Adipocyte (in vitro differentiated cells): Measurements from ENCODE around the gene TNNT2.

Source experiments
- DNase-seq: peaks from one replicate; pipeline ENCODE4 v3.0.0-alpha.2; 2015; ENCODE audit warnings: low read depth
- H3K27me3 ChIP-seq: replicated peaks from 2 replicates; pipeline ENCODE4 v1.7.0; 2013; ENCODE audit warnings: mild to moderate bottlenecking, low read length, moderate library complexity; ENCODE audit not compliant: control insufficient read depth, insufficient read depth
- H3K36me3 ChIP-seq: 2 replicates; pipeline ENCODE4 v1.7.0; 2013; ENCODE audit warnings: low read length, mild to moderate bottlenecking, moderate library complexity; ENCODE audit not compliant: control insufficient read depth, insufficient read depth, severe bottlenecking
- H3K4me1 ChIP-seq: 2 replicates; pipeline ENCODE4 v1.7.0; 2013; ENCODE audit warnings: mild to moderate bottlenecking, low read length, moderate library complexity; ENCODE audit not compliant: control insufficient read depth, insufficient read depth
- H3K4me3 ChIP-seq: 2 replicates; pipeline ENCODE4 v1.7.0; 2013; ENCODE audit warnings: mild to moderate bottlenecking, low read length, moderate library complexity
- H3K9ac ChIP-seq: 2 replicates; pipeline ENCODE4 v1.7.0; 2013; ENCODE audit warnings: mild to moderate bottlenecking, low read length, moderate library complexity
- H3K9me3 ChIP-seq: 2 replicates; pipeline ENCODE4 v1.7.0; 2013; ENCODE audit warnings: mild to moderate bottlenecking, low read length, moderate library complexity; ENCODE audit not compliant: control insufficient read depth

TNNT2 gene

GRCh38 chr1:201414051-201414738 lies 36.7 kb upstream of the TNNT2 start:
- no peak overlapping the region for H3K9ac ChIP-seq
- no peaks in the 10 kb centered on the region for H3K36me3 ChIP-seq
- H3K4me3 ChIP-seq: no peak overlapping the region
- H3K4me1 ChIP-seq: no peaks in the 10 kb centered on the region
- H3K9me3 ChIP-seq: peaks cover 22% of the 10 kb centered on the region
- no peak for DNase-seq
- H3K27me3 ChIP-seq: peaks cover 74% of the 10 kb centered on the region

DNA sequence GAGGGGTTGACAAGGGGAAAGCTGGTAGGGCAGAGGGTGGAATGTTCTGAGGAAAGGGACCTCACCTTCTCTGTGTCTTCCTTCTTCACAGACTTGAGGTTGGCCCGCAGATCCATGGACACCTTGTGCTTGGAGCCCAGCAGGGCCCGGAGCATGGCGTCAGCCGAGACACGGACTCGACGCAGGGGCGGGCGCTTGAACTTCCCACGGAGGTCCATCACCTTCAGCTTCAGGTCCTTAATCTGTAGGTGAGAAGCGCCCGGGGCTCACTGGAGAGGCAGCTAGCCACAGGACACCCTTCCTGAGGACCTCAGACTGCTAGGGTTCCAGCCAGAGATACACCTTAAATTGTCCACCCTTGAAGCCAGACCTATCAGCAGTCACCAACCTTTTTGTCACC lies 33.8 kb upstream of the TNNT2 start:
- H3K4me1 ChIP-seq: no peaks in the 10 kb centered on the region
- peaks cover 18% of the 10 kb centered on the region for H3K9me3 ChIP-seq
- no peak overlapping the region for H3K9ac ChIP-seq
- H3K36me3 ChIP-seq: no peaks in the 10 kb centered on the region
- no peak overlapping the region for H3K4me3 ChIP-seq
- no peak for DNase-seq
- peaks cover 65% of the 10 kb centered on the region for H3K27me3 ChIP-seq

DNA sequence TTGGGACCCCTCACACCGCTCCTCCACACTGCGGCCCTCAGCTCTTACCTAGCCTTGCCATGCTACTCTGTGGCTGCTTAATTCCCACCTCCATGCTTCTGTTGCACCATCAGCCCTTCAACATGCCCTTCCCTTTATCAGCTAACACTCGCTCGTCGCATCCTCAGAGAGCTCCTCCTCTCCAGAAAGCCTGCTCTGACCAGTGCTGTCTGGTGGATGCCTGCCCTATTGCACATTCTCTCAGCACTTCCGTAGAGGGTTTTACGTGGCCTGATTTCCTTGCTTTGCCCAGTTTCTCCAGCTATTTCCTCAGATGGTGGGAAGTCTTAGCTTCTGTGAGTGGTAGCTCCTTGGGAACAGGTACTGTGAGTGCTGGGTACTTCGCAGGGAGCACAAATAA lies 32.0 kb upstream of the TNNT2 start:
- no peak overlapping the region for H3K9ac ChIP-seq
- no peaks in the 10 kb centered on the region for H3K36me3 ChIP-seq
- H3K4me3 ChIP-seq: no peak overlapping the region
- no peak for DNase-seq
- H3K9me3 ChIP-seq: no peaks in the 10 kb centered on the region
- H3K27me3 ChIP-seq: peaks cover 48% of the 10 kb centered on the region
- no peaks in the 10 kb centered on the region for H3K4me1 ChIP-seq

- Histone ChIP-seq H3K36me3 (no peaks in the 10 kb centered on the region), H3K4me1 (no peaks in the 10 kb centered on the region), H3K4me3 (no peak overlapping the region), H3K27me3 (peaks cover 51% of the 10 kb centered on the region), H3K9ac (no peak overlapping the region), H3K9me3 (no peaks in the 10 kb centered on the region)
- DNase-seq: no peak
Observed at GRCh38 chr1:201408834-201409200, 31.3 kb upstream of the TNNT2 start.

- DNase-seq: peak; percentile 89
- no peaks in the 10 kb centered on the region for H3K36me3 ChIP-seq
- H3K4me3 ChIP-seq: no peak overlapping the region
- peaks cover 53% of the 10 kb centered on the region for H3K27me3 ChIP-seq
- no peak overlapping the region for H3K9ac ChIP-seq
- no peaks in the 10 kb centered on the region for H3K9me3 ChIP-seq
- no peaks in the 10 kb centered on the region for H3K4me1 ChIP-seq
Observed at GRCh38 chr1:201408176-201408833, 30.8 kb upstream of the TNNT2 start.

DNA sequence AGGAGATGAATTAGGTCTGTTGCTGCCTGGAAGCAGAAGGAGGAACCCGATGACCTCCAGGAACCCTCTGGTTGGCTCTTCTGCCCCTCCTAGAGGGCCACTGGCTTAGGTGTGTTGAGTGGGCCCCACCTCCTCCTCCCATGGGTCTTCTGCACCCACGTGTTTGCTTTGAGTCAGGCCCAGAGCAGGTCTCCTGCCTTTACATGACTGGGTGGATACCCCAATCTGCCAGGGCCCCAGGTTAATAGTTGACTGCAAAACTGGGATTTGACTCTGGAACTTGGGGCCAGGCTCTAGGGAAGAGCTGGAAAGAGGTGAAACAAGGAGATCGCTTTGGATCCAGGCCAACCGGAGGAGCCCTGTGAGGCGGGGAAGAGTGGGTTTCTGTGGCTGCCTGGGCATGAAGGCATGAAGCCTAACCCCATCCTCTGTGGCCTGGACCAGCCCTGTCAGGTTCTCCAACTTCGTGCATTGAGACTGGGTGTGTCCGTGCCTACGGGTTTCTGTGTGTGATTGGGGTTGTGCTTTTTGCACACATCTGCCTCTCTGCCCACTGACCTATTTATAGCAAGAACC lies 29.4 kb upstream of the TNNT2 start:
- no peaks in the 10 kb centered on the region for H3K4me1 ChIP-seq
- H3K4me3 ChIP-seq: no peak overlapping the region
- H3K9ac ChIP-seq: no peak overlapping the region
- H3K36me3 ChIP-seq: no peaks in the 10 kb centered on the region
- no peak for DNase-seq
- H3K9me3 ChIP-seq: no peaks in the 10 kb centered on the region
- peaks cover 54% of the 10 kb centered on the region for H3K27me3 ChIP-seq

- DNase-seq: no peak
- no peak overlapping the region for H3K4me3 ChIP-seq
- H3K9me3 ChIP-seq: no peaks in the 10 kb centered on the region
- no peaks in the 10 kb centered on the region for H3K36me3 ChIP-seq
- peaks cover 54% of the 10 kb centered on the region for H3K27me3 ChIP-seq
- H3K9ac ChIP-seq: no peak overlapping the region
- no peaks in the 10 kb centered on the region for H3K4me1 ChIP-seq
Observed at GRCh38 chr1:201405484-201405831, 28.0 kb upstream of the TNNT2 start.

DNA sequence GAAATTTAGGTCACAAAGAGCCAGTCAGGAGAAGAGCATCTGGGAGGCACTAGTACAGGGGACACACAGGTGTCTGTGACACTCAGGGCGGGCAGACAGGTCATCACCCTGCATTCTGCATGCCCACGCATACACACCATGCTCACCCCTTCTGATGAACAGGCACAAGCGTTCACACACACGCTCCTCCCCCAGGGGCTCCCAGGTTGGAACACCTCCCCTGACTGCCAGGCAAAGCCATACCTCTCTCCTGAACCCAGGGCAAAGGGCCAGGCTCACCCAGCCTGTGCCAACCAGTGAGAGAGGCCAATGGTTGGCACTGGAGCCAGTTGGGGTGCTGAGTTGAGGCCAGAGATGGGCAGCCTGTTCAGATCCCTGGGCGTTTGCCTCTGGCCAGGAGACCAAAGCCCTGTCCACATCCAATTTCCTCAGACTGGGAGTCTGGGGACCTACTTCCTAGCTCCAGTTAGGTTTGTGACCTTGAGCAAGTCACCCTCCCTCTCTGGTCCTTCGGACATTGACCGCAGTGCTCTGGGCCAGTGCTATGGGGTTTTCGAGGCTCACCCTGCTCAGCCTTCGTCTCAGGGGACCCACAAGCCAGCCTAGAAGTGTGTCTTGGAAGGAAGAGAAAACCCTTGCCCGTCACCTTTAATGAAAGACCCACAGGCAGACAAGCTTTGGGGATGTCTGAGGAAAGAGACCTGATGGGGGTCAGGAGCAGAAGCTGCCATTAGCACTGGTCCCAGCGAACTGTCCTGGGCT lies 27.4 kb upstream of the TNNT2 start:
- no peaks in the 10 kb centered on the region for H3K4me1 ChIP-seq
- H3K9me3 ChIP-seq: no peaks in the 10 kb centered on the region
- H3K36me3 ChIP-seq: no peaks in the 10 kb centered on the region
- no peak overlapping the region for H3K9ac ChIP-seq
- no peak overlapping the region for H3K4me3 ChIP-seq
- peaks cover 54% of the 10 kb centered on the region for H3K27me3 ChIP-seq
- no peak for DNase-seq

GRCh38 chr1:201404055-201404454 lies 26.6 kb upstream of the TNNT2 start:
- Histone ChIP-seq H3K36me3 (no peaks in the 10 kb centered on the region), H3K27me3 (peaks cover 52% of the 10 kb centered on the region), H3K9ac (no peak overlapping the region), H3K9me3 (no peaks in the 10 kb centered on the region), H3K4me3 (no peak overlapping the region), H3K4me1 (no peaks in the 10 kb centered on the region)
- DNase-seq: no peak

- Histone ChIP-seq H3K27me3 (peaks cover 55% of the 10 kb centered on the region), H3K4me3 (no peak overlapping the region), H3K9me3 (no peaks in the 10 kb centered on the region), H3K36me3 (no peaks in the 10 kb centered on the region), H3K4me1 (no peaks in the 10 kb centered on the region), H3K9ac (no peak overlapping the region)
- DNase-seq: no peak
Observed at GRCh38 chr1:201403359-201403758, 25.9 kb upstream of the TNNT2 start.

- Histone ChIP-seq H3K9ac (no peak overlapping the region), H3K4me1 (no peaks in the 10 kb centered on the region), H3K27me3 (peaks cover 65% of the 10 kb centered on the region), H3K4me3 (no peak overlapping the region), H3K9me3 (no peaks in the 10 kb centered on the region), H3K36me3 (no peaks in the 10 kb centered on the region)
- DNase-seq: no peak
Observed at GRCh38 chr1:201401700-201402099, 24.2 kb upstream of the TNNT2 start.
